Measurements from ENCODE around the gene TENM3.

TENM3 gene

DNA sequence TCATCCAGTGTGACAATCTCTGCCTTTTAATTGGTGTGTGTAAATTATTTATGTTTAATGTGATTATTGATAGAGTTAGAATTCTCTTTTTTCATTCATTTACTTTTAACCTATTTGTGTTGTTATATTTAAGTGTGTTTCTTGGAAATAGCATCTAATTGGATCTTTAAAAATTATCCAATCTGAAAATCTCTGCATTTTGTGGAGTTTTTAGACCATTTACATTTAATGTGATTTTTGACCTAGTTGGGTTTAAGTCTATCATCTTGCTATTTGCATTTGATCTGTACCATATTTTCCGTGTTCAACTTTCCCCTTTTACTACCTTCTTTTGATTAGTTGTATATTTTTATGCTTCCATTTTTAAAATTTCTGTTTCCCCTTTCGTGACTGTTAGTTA lies 71.3 kb downstream of the TENM3 start:
- Histone ChIP-seq H3K4me3 (ENCODE audit: low read length) (no peak overlapping the region), H3K36me3 (replicated peaks; ENCODE audit: insufficient read depth, low read length) (no peaks in the 10 kb centered on the region), H3K4me1 (ENCODE audit: low read length) (no peaks in the 10 kb centered on the region), H3K9me2 (replicated peaks; ENCODE audit: insufficient read depth, low read length) (no peaks in the 10 kb centered on the region), H3K4me2 (ENCODE audit: low read depth, low read length) (no peak overlapping the region), H3F3A (ENCODE audit: insufficient read depth, low read length) (no peaks in the 10 kb centered on the region), H3K9ac (ENCODE audit: low read length) (no peak overlapping the region), H3K9me3 (replicated peaks; ENCODE audit: insufficient read depth, low read length) (no peaks in the 10 kb centered on the region), H3K27me3 (replicated peaks; ENCODE audit: insufficient read depth, low read length) (no peaks in the 10 kb centered on the region), H3K79me2 (ENCODE audit: low read length) (no peaks in the 10 kb centered on the region), H4K20me1 (ENCODE audit: insufficient read depth, low read length) (no peaks in the 10 kb centered on the region), H2AFZ (ENCODE audit: low read length) (no peak overlapping the region), H3K27ac (ENCODE audit: low read length) (no peak overlapping the region)
- DNase-seq = no peak
- TF ChIP-seq, protein P1, sequence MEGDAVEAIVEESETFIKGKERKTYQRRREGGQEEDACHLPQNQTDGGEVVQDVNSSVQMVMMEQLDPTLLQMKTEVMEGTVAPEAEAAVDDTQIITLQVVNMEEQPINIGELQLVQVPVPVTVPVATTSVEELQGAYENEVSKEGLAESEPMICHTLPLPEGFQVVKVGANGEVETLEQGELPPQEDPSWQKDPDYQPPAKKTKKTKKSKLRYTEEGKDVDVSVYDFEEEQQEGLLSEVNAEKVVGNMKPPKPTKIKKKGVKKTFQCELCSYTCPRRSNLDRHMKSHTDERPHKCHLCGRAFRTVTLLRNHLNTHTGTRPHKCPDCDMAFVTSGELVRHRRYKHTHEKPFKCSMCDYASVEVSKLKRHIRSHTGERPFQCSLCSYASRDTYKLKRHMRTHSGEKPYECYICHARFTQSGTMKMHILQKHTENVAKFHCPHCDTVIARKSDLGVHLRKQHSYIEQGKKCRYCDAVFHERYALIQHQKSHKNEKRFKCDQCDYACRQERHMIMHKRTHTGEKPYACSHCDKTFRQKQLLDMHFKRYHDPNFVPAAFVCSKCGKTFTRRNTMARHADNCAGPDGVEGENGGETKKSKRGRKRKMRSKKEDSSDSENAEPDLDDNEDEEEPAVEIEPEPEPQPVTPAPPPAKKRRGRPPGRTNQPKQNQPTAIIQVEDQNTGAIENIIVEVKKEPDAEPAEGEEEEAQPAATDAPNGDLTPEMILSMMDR (IDR thresholded peaks at IDR 0.05; ENCODE audit: low read length) = no peak
- TF ChIP-seq EZH2phosphoT487 (IDR thresholded peaks at IDR 0.05; ENCODE audit: low read length) = no peak
- no peak for TF ChIP-seq EZH2 (optimal IDR thresholded peaks at IDR 0.05; ENCODE audit: low read depth, low read length)

DNA sequence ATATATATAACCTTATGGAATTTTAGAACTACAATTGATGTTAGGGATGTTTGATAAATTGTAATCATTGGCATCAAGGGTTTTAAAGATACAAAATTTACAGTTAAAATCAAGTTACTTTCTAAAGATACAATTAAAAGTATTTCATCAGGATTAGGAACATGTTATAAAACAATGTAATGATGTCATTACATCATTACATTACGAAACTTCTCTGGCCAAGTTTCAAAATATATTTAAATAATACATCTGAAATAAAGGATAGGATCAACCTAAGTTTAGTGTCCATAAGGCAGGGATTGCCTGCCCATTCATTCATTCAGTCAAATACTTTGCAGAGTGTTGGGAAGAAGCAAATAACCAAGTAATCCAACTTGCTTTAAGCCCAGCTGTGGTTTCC lies 75.1 kb downstream of the TENM3 start:
- Histone ChIP-seq H3K27me3 (replicated peaks; ENCODE audit: insufficient read depth, low read length) (no peaks in the 10 kb centered on the region), H3K9me2 (replicated peaks; ENCODE audit: insufficient read depth, low read length) (no peaks in the 10 kb centered on the region), H3K9ac (ENCODE audit: low read length) (no peak overlapping the region), H3K4me1 (ENCODE audit: low read length) (no peaks in the 10 kb centered on the region), H3K79me2 (ENCODE audit: low read length) (no peaks in the 10 kb centered on the region), H2AFZ (ENCODE audit: low read length) (no peak overlapping the region), H3K4me2 (ENCODE audit: low read depth, low read length) (no peak overlapping the region), H3K27ac (ENCODE audit: low read length) (no peak overlapping the region), H3K9me3 (replicated peaks; ENCODE audit: insufficient read depth, low read length) (no peaks in the 10 kb centered on the region), H3F3A (ENCODE audit: insufficient read depth, low read length) (no peaks in the 10 kb centered on the region), H4K20me1 (ENCODE audit: insufficient read depth, low read length) (no peaks in the 10 kb centered on the region), H3K4me3 (ENCODE audit: low read length) (no peak overlapping the region), H3K36me3 (replicated peaks; ENCODE audit: insufficient read depth, low read length) (no peaks in the 10 kb centered on the region)
- no peak for DNase-seq
- TF ChIP-seq, protein P1 (IDR thresholded peaks at IDR 0.05; ENCODE audit: low read length) = no peak
- TF ChIP-seq EZH2 (optimal IDR thresholded peaks at IDR 0.05; ENCODE audit: low read depth, low read length) (no peak), EZH2phosphoT487 (IDR thresholded peaks at IDR 0.05; ENCODE audit: low read length) (no peak)

DNA sequence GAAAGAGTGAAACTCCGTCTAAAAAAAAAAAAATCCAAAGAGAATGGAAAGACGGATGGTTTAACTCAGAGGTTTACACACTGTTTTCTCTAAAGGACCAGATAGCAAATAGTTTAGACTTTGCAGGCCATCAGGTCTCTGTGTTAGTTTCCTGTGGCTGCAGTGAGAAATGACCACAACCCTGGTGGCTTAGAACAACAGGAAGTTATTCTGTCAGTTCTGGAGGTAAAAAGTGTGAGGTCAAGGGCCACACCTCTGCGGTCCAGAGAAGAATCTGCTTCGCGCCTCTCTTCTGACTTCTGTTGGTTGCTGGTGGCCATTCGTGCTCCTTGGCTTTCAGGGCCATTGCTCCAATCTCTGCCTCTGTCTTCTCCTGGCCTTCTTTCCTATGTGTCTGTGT lies 76.9 kb downstream of the TENM3 start:
- Histone ChIP-seq H3K9me3 (replicated peaks; ENCODE audit: insufficient read depth, low read length) (no peaks in the 10 kb centered on the region), H3K9ac (ENCODE audit: low read length) (no peak overlapping the region), H2AFZ (ENCODE audit: low read length) (no peak overlapping the region), H3K4me3 (ENCODE audit: low read length) (no peak overlapping the region), H3F3A (ENCODE audit: insufficient read depth, low read length) (no peaks in the 10 kb centered on the region), H3K27ac (ENCODE audit: low read length) (no peak overlapping the region), H3K36me3 (replicated peaks; ENCODE audit: insufficient read depth, low read length) (no peaks in the 10 kb centered on the region), H3K27me3 (replicated peaks; ENCODE audit: insufficient read depth, low read length) (no peaks in the 10 kb centered on the region), H4K20me1 (ENCODE audit: insufficient read depth, low read length) (no peaks in the 10 kb centered on the region), H3K4me2 (ENCODE audit: low read depth, low read length) (no peak overlapping the region), H3K79me2 (ENCODE audit: low read length) (no peaks in the 10 kb centered on the region), H3K9me2 (replicated peaks; ENCODE audit: insufficient read depth, low read length) (no peaks in the 10 kb centered on the region), H3K4me1 (ENCODE audit: low read length) (no peaks in the 10 kb centered on the region)
- no peak for DNase-seq
- TF ChIP-seq EZH2 (optimal IDR thresholded peaks at IDR 0.05; ENCODE audit: low read depth, low read length) (no peak), EZH2phosphoT487 (IDR thresholded peaks at IDR 0.05; ENCODE audit: low read length) (no peak)
- TF ChIP-seq, protein P1 (IDR thresholded peaks at IDR 0.05; ENCODE audit: low read length) = no peak

Measured in MM.1S (cell line).